Fibroblast of lung (primary cell): Measurements from ENCODE around the gene MACROD1.

ENCODE experiments used
- EZH2 ChIP-seq: IDR thresholded peaks from 2 replicates; pipeline ENCODE4 v1.5.1; 2012; ENCODE audit warnings: low read length, control low read depth, mild to moderate bottlenecking; ENCODE audit errors: missing control alignments
- TF ChIP-seq, protein P1 (sequence below), 2 donors: IDR thresholded peaks in 1 of 2; conservative IDR thresholded peaks in 1 of 2; 1 replicate in 1 of 2; 2 replicates in 1 of 2; pipeline ENCODE4 v1.5.1; 2011 to 2012; ENCODE audit warnings: low read length in 2 of 2, control low read depth in 1 of 2, inconsistent platforms in 1 of 2, low read depth in 1 of 2, mild to moderate bottlenecking in 1 of 2

DNA sequence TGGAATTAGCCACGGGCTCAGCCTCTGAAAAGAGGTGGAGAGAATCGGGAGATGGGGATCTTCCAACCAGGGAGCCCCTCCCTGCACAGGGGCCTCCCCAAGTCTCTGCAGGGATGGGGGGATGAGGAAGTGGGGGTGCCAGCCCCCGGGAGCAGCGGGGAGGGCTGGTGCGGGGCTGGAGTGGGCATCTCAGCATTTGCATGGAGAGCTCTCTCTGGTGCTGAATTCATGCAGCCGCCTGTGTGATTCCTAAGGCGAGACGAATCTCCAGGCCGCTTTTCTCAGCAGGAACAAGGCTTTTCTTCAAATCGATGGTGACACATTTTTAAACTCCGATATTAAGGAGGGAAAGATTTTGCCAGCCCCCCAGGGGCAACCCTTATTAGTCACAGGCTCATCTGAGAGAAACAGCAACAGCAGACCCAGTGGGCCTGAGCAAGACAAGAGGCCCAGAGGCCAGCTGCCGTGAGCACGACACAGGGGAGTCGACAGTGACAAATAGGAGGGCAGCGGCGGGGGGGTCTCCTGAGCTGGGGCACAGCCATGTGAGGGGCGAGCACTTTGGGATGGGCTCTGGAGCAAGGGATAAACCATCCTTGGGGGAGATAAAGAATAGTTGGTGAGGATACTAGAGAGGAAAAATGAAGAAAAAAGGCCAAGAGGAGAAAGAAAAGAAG lies 29.0 kb downstream of the MACROD1 start:
- TF ChIP-seq, protein P1, sequence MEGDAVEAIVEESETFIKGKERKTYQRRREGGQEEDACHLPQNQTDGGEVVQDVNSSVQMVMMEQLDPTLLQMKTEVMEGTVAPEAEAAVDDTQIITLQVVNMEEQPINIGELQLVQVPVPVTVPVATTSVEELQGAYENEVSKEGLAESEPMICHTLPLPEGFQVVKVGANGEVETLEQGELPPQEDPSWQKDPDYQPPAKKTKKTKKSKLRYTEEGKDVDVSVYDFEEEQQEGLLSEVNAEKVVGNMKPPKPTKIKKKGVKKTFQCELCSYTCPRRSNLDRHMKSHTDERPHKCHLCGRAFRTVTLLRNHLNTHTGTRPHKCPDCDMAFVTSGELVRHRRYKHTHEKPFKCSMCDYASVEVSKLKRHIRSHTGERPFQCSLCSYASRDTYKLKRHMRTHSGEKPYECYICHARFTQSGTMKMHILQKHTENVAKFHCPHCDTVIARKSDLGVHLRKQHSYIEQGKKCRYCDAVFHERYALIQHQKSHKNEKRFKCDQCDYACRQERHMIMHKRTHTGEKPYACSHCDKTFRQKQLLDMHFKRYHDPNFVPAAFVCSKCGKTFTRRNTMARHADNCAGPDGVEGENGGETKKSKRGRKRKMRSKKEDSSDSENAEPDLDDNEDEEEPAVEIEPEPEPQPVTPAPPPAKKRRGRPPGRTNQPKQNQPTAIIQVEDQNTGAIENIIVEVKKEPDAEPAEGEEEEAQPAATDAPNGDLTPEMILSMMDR (conservative IDR thresholded peaks at IDR 0.05 in 1 of 2, IDR thresholded peaks at IDR 0.05 in 1 of 2; ENCODE audit: low read depth in 1 of 2, low read length in 2 of 2), result no peak
- TF ChIP-seq EZH2, result no peak
